ENCODE measurements around the gene F13A1. TPM values are rescaled to one million over a fixed set of nuclear protein-coding genes. Genes with fewer than 3 reads are reported as not detected.

Gene F13A1
- total RNA-seq, 3 donors from 2014 or later, result 11.8 to 134 (median 96.5) TPM

GRCh38 chr6:6317825-6318733, 2.4 kb downstream of the F13A1 start:
- H3K4me3 ChIP-seq, result no peak overlapping the region

GRCh38 chr6:6317386-6317785, 3.1 kb downstream of the F13A1 start:
- no peak for TF ChIP-seq CTCF (IDR thresholded peaks at IDR 0.05)
- Histone ChIP-seq H3K9me3 (no peaks in the 10 kb centered on the region), H3K4me1 (ENCODE audit: low read depth) (no peaks in the 10 kb centered on the region), H3K36me3 (ENCODE audit: low read depth) (no peaks in the 10 kb centered on the region), H3K4me3 (no peak overlapping the region)
- intact Hi-C loops (cut with DNase I, micrococcal nuclease), result no loop called here
- no peak for ATAC-seq
- DNase-seq, result no peak

More at GRCh38 chr6:6317825-6318733, 2.4 kb downstream of the F13A1 start:
- no peak for TF ChIP-seq CTCF (IDR thresholded peaks at IDR 0.05)
- no peak for ATAC-seq
- intact Hi-C loops (cut with DNase I, micrococcal nuclease), result no loop called here
- Histone ChIP-seq H3K9me3 (no peaks in the 10 kb centered on the region), H3K4me1 (ENCODE audit: low read depth) (no peaks in the 10 kb centered on the region), H3K36me3 (ENCODE audit: low read depth) (no peaks in the 10 kb centered on the region)
- DNase-seq, result no peak

GRCh38 chr6:6315660-6316059, 4.8 kb downstream of the F13A1 start:
- peak; percentile 83 for TF ChIP-seq CTCF (IDR thresholded peaks at IDR 0.05)
- Histone ChIP-seq H3K4me3 (no peak overlapping the region), H3K36me3 (ENCODE audit: low read depth) (no peaks in the 10 kb centered on the region), H3K4me1 (ENCODE audit: low read depth) (no peaks in the 10 kb centered on the region), H3K9me3 (no peaks in the 10 kb centered on the region)
- intact Hi-C loops (cut with DNase I, micrococcal nuclease), result no loop called here
- peak in 1 of 3 donors; percentile 75 for DNase-seq
- peak; percentile 62 for ATAC-seq

GRCh38 chr6:6314596-6314995, 5.9 kb downstream of the F13A1 start:
- no peak for DNase-seq
- no peak for TF ChIP-seq CTCF (IDR thresholded peaks at IDR 0.05)
- Histone ChIP-seq H3K9me3 (no peaks in the 10 kb centered on the region), H3K4me1 (ENCODE audit: low read depth) (no peaks in the 10 kb centered on the region), H3K4me3 (no peak overlapping the region), H3K36me3 (ENCODE audit: low read depth) (no peaks in the 10 kb centered on the region)
- intact Hi-C loops (cut with DNase I, micrococcal nuclease), result no loop called here
- no peak for ATAC-seq

- no peaks in the 10 kb centered on the region for H3K36me3 ChIP-seq (ENCODE audit: low read depth)
- intact Hi-C loops (cut with DNase I, micrococcal nuclease), result no loop called here
- DNase-seq (no peak), ATAC-seq (no peak)
- H3K4me1 ChIP-seq (ENCODE audit: low read depth), result no peaks in the 10 kb centered on the region
- no peak for TF ChIP-seq CTCF (IDR thresholded peaks at IDR 0.05)
- H3K9me3 ChIP-seq, result no peaks in the 10 kb centered on the region
- no peak overlapping the region for H3K4me3 ChIP-seq
Measured at GRCh38 chr6:6312901-6313441, 7.5 kb downstream of the F13A1 start.

All from mucosa of descending colon (tissue), 3 donors.